WI38 (cell line): ENCODE results near the gene MMP25.

Experiments used
- H3K4me3 ChIP-seq: 2 replicates; pipeline ENCODE4 v1.5.1; 2011; ENCODE audit warnings: low read depth, mild to moderate bottlenecking, control low read depth, low read length
- CTCF ChIP-seq: IDR thresholded peaks from 2 replicates; pipeline ENCODE4 v1.5.1; 2012; ENCODE audit warnings: low read depth, mild to moderate bottlenecking, control low read depth, low read length

MMP25 gene

DNA sequence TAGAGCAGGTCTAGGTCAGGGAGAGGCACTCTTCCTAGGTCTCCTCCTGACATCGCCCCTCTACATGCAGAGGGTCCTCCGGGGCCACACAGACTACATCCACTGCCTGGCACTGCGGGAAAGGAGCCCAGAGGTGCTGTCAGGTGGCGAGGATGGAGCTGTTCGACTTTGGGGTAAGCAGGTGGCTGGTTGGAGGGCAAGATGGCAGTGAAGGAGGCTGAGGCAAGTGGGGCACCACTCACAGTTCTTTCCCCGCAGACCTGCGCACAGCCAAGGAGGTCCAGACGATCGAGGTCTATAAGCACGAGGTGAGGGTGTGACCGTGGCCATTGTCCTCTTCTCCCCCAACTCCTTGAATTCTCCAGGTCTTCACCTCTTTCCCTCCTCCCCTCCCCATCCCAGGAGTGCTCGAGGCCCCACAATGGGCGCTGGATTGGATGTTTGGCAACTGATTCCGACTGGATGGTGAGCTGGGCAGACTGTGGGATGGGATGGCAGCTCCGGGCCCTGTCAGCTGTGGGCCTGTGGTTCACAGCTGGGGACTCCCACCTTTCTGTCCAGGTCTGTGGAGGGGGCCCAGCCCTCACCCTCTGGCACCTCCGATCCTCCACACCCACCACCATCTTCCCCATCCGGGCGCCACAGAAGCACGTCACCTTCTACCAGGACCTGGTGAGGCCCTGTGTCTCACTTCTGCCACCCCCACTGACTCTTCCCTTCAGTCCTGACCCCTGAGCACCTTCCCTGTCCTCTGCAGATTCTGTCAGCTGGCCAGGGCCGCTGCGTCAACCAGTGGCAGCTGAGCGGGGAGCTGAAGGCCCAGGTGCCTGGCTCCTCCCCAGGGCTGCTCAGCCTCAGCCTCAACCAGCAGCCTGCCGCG, 19.5 kb upstream of the MMP25 start:
- H3K4me3 ChIP-seq: no peak overlapping the region
- no peak for TF ChIP-seq CTCF

- no peak for TF ChIP-seq CTCF
- H3K4me3 ChIP-seq: no peak overlapping the region
These were observed 18.9 kb upstream of the MMP25 start for GRCh38 chr16:3027489-3027795.

GRCh38 chr16:3027983-3028715, 18.2 kb upstream of the MMP25 start:
- H3K4me3 ChIP-seq: no peak overlapping the region
- TF ChIP-seq CTCF: 0 out of 2 replicates have a peak, but pooled peaks have one; percentile 20

- TF ChIP-seq CTCF: no peak
These were observed 17.5 kb upstream of the MMP25 start for GRCh38 chr16:3028716-3029319.

GRCh38 chr16:3029491-3030221, 16.7 kb upstream of the MMP25 start:
- no peak for TF ChIP-seq CTCF
- no peak overlapping the region for H3K4me3 ChIP-seq

More at GRCh38 chr16:3028716-3029319, 17.5 kb upstream of the MMP25 start:
- no peak overlapping the region for H3K4me3 ChIP-seq

DNA sequence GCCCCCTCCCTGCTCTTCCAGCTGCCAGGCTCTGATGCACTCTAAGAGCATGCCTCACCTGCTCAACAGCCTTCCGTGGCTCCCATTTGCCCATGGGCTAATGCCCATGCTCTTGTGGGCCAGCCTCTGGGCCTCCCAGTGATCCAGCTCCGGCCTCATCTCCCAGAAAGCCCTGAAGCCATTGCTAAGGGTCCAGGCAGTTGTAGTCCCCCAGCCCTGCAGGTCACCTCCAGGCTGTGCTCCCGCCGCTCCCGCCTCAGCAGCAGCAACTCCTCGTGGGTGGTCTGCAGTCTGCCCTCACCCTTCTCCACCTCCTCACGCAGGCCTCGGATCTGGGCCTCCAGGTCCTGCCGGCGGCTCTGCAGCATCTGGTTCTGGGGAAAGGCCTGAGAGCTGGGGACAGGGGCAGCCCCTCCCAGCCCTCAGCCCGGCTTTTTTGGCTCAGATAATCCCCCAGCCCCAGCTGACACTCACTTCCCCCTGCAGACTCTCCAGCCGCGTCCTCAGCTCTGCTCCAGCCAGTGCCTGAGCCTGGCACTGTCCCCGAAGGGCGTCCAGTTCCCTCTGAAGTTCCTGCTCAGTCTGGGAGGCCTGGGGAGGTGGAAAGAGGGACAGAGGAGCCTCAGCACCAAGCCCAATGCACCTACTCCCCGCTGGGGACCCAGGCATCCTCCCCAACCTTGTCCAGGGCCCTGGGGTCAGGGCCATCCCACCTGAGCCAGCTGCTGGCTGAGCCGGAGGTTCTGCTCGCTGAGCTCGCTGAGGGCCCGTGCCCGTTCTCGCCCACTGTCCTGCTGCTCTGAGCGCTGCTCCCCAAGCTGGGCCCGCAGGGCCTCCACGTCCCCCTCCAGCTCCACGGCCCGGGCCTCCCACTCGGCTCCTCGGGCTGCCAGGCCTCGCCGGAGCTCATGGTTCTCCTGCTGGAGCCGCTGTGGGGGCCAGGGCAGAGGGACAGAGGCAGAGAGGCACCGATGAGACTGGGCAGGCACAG, 15.8 kb upstream of the MMP25 start:
- no peak overlapping the region for H3K4me3 ChIP-seq
- no peak for TF ChIP-seq CTCF
